WTC11 (cell line): Measurements from ENCODE around the gene OPCML. TPM values are rescaled to one million over a fixed set of nuclear protein-coding genes. Genes with fewer than 3 reads are reported as not detected.

Source experiments
- ATAC-seq: fragments of 200-7000 bp; cut with Tn5 transposase; 2 replicates; pipeline ENCODE4 v1.10.0; 2021; ENCODE audit warnings: mild to moderate bottlenecking, moderate library complexity
- CTCF ChIA-PET: fragments of 300-600 bp; sonication (Branson Sonifier 250); formaldehyde crosslinking; loops from one replicate; lab custom pipeline; 2021; ENCODE audit warnings: antibody characterized with exemption; lab: Charles Lee
- POLR2A ChIA-PET: fragments of 350-600 bp; sonication (Branson Sonifier 250); formaldehyde crosslinking; loops from one replicate; lab custom pipeline; 2021; ENCODE audit warnings: antibody characterized with exemption; lab: Charles Lee
- DNase-seq: peaks from one replicate; pipeline ENCODE4 v3.0.0; 2021; ENCODE audit warnings: low spot score
- H3K27ac Mint-ChIP-seq: 2 replicates; pipeline ENCODE4 v1.8.0; 2021; ENCODE audit warnings: mixed read lengths
- H3K27me3 Mint-ChIP-seq: 2 replicates; pipeline ENCODE4 v1.8.0; 2021; ENCODE audit warnings: low read depth, mild to moderate bottlenecking, moderate library complexity, mixed read lengths
- H3K36me3 Mint-ChIP-seq: 2 replicates; pipeline ENCODE4 v1.8.0; 2021; ENCODE audit warnings: mixed read lengths
- H3K4me1 Mint-ChIP-seq: 2 replicates; pipeline ENCODE4 v1.8.0; 2022; ENCODE audit warnings: mixed read lengths
- H3K4me3 Mint-ChIP-seq: 2 replicates; pipeline ENCODE4 v1.8.0; 2021; ENCODE audit warnings: mild to moderate bottlenecking, moderate library complexity, mixed read lengths
- H3K9me3 Mint-ChIP-seq: 2 replicates; pipeline ENCODE4 v1.8.0; 2021; ENCODE audit warnings: mixed read lengths
- ATF1 ChIP-seq: sonication (generic); formaldehyde crosslinking; IDR thresholded peaks from 2 replicates; pipeline ENCODE4 v1.8.1; 2023; ENCODE audit warnings: mild to moderate bottlenecking, moderate library complexity, missing genetic modification reagents
- FOXJ3 ChIP-seq: sonication (generic); formaldehyde crosslinking; IDR thresholded peaks from 2 replicates; pipeline ENCODE4 v1.9.0; 2021; ENCODE audit warnings: missing genetic modification reagents, mild to moderate bottlenecking, borderline replicate concordance
- FOXK1 ChIP-seq: sonication (generic); formaldehyde crosslinking; IDR thresholded peaks from 2 replicates; pipeline ENCODE4 v1.8.0; 2022; ENCODE audit warnings: mild to moderate bottlenecking, moderate library complexity, missing genetic modification reagents
- HMGA2 ChIP-seq: fragments of 250-450 bp; sonication (Bioruptor Pico); IDR thresholded peaks from 2 replicates; pipeline ENCODE4 v1.4.0; 2021; ENCODE audit warnings: mild to moderate bottlenecking, moderate library complexity
- JUN ChIP-seq: sonication (generic); formaldehyde crosslinking; IDR thresholded peaks from 2 replicates; pipeline ENCODE4 v1.8.0; 2023; ENCODE audit warnings: mild to moderate bottlenecking, missing genetic modification reagents
- MYBL2 ChIP-seq: sonication (generic); formaldehyde crosslinking; IDR thresholded peaks from 2 replicates; pipeline ENCODE4 v1.8.1; 2023; ENCODE audit warnings: mild to moderate bottlenecking, moderate library complexity, missing genetic modification reagents
- NFYB ChIP-seq: sonication (generic); formaldehyde crosslinking; conservative IDR thresholded peaks from 2 replicates; pipeline ENCODE4 v1.8.0; 2022; ENCODE audit warnings: low read depth, missing genetic modification reagents
- NR1H2 ChIP-seq: sonication (generic); formaldehyde crosslinking; IDR thresholded peaks from 2 replicates; pipeline ENCODE4 v1.9.0; 2021; ENCODE audit warnings: mild to moderate bottlenecking, moderate library complexity, missing genetic modification reagents
- RELA ChIP-seq: sonication (generic); formaldehyde crosslinking; IDR thresholded peaks from 2 replicates; pipeline ENCODE4 v1.8.1; 2022; ENCODE audit warnings: missing genetic modification reagents, mild to moderate bottlenecking, borderline replicate concordance
- SMAD3 ChIP-seq: sonication (generic); formaldehyde crosslinking; IDR thresholded peaks from 2 replicates; pipeline ENCODE4 v1.8.0; 2022; ENCODE audit warnings: missing genetic modification reagents, mild to moderate bottlenecking, borderline replicate concordance
- SMAD4 ChIP-seq: sonication (generic); formaldehyde crosslinking; IDR thresholded peaks from 2 replicates; pipeline ENCODE4 v1.8.0; 2022; ENCODE audit warnings: mild to moderate bottlenecking, missing genetic modification reagents
- SOX15 ChIP-seq: fragments of 250-450 bp; sonication (Bioruptor Pico); IDR thresholded peaks from 2 replicates; pipeline ENCODE4 v1.9.0; 2021; ENCODE audit warnings: mild to moderate bottlenecking
- ZNF138 ChIP-seq: sonication (generic); formaldehyde crosslinking; conservative IDR thresholded peaks from 2 replicates; pipeline ENCODE4 v1.8.1; 2022; ENCODE audit warnings: mild to moderate bottlenecking, moderate library complexity, missing genetic modification reagents
- ZNF263 ChIP-seq: sonication (generic); formaldehyde crosslinking; IDR thresholded peaks from 2 replicates; pipeline ENCODE4 v1.8.1; 2022; ENCODE audit warnings: low read depth, mild to moderate bottlenecking, moderate library complexity, missing genetic modification reagents
- ZNF396 ChIP-seq: fragments of 250-450 bp; sonication (Bioruptor Pico); IDR thresholded peaks from 2 replicates; pipeline ENCODE4 v1.8.0; 2021; ENCODE audit warnings: mild to moderate bottlenecking, moderate library complexity, borderline replicate concordance
- ZNF671 ChIP-seq: fragments of 250-450 bp; sonication (Bioruptor Pico); IDR thresholded peaks from 2 replicates; pipeline ENCODE4 v1.8.0; 2021; ENCODE audit warnings: mild to moderate bottlenecking
- total RNA-seq: library from RNA; stranded (reverse); gene quantifications from 3 replicates; pipeline ENCODE4 v1.2.3, GENCODE V29; 2021
- TF ChIP-seq, protein P1 (sequence below): sonication (generic); formaldehyde crosslinking; IDR thresholded peaks from 2 replicates; pipeline ENCODE4 v1.8.1; 2022; ENCODE audit warnings: missing genetic modification reagents, borderline replicate concordance
- TF ChIP-seq, protein P2 (sequence below): fragments of 250-450 bp; sonication (Bioruptor Pico); IDR thresholded peaks from 2 replicates; pipeline ENCODE4 v1.8.0; 2021; ENCODE audit warnings: mild to moderate bottlenecking
- TF ChIP-seq, protein P3 (sequence below): sonication (generic); formaldehyde crosslinking; IDR thresholded peaks from 2 replicates; pipeline ENCODE4 v1.8.1; 2023; ENCODE audit warnings: mild to moderate bottlenecking, missing genetic modification reagents, borderline replicate concordance
- TF ChIP-seq, protein P4 (sequence below): sonication (generic); formaldehyde crosslinking; IDR thresholded peaks from 2 replicates; pipeline ENCODE4 v1.8.1; 2022; ENCODE audit warnings: mild to moderate bottlenecking, moderate library complexity, missing genetic modification reagents
- TF ChIP-seq, protein P5 (sequence below): sonication (generic); formaldehyde crosslinking; IDR thresholded peaks from 2 replicates; pipeline ENCODE4 v1.8.0; 2022; ENCODE audit warnings: mild to moderate bottlenecking, missing genetic modification reagents
- TF ChIP-seq, protein P6 (sequence below): sonication (generic); formaldehyde crosslinking; IDR thresholded peaks from 2 replicates; pipeline ENCODE4 v1.8.1; 2023; ENCODE audit warnings: mild to moderate bottlenecking, missing genetic modification reagents, moderate library complexity

Gene OPCML
- total RNA-seq, 1 experiment from 2014 or later = 1.5 TPM

DNA sequence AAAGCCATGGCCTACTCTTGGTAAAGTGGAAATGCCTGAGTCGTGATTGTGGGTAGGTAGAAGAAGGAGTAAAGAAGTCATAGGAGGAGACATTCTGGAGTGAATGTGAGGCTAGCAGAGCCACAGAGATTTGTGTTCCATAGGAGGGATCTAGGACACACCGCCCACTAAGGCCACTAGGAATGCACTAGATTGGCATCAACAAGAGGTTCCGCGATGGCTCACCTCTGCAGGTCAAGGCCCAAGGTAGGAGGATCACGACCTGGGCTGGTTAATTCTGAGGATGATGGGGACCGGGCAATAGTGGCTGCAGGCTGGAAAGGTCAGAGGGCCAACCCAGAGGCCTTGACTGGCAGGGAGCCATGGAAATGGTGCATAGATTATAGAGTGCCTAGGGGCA, 48.8 kb upstream of the OPCML start (continued):
- TF ChIP-seq, protein P1, sequence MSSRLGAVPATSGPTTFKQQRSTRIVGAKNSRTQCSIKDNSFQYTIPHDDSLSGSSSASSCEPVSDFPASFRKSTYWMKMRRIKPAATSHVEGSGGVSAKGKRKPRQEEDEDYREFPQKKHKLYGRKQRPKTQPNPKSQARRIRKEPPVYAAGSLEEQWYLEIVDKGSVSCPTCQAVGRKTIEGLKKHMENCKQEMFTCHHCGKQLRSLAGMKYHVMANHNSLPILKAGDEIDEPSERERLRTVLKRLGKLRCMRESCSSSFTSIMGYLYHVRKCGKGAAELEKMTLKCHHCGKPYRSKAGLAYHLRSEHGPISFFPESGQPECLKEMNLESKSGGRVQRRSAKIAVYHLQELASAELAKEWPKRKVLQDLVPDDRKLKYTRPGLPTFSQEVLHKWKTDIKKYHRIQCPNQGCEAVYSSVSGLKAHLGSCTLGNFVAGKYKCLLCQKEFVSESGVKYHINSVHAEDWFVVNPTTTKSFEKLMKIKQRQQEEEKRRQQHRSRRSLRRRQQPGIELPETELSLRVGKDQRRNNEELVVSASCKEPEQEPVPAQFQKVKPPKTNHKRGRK (CRISPR knock-in tag) = no peak
- TF ChIP-seq JUN (CRISPR knock-in tag) = no peak
- TF ChIP-seq, all 79 proteins: peak for 0

DNA sequence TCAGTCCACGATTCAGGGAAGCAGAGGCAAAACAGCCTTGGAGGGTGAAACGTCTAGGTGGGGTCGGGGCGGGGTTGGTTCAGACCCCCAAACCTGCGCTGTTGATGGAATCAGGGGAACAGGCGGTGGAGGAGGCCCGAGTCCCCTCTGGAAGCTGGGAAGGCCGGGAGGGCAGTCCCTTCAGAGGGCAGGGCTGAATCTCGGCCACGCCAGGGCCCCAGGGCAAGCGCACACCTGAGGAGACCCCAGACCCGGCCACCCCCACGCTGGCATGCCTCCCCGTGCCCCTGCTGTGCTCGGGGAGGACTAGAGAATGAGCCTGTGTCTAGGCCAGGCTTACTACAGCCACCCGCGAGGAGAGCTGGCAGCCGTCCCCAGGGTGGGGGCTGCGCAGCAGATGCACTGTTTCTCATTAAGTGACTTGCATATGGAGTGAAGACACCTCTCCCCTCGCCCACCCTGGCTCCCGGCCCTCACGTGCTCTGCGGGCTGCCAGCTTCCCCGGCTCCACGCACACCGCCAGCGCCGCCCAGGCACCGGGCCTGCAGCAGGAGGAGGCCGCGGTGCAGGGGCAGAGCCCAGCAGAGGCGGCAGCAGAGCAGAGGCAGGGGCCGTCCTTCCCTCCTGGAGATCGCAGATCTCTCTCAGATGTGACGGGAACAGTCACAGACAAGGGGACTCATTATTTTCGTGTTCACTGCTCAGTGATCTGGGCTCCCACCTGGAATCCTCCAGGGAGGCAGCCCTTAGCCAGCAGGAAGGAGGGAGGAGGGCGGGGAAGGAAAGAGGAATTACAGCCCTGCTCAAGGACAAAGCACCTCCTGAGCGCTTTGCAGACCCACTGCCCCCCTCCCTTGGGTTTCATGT, 47.1 kb upstream of the OPCML start:
- H3K9me3 Mint-ChIP-seq = no peaks in the 10 kb centered on the region
- POLR2A ChIA-PET = no interaction called here
- DNase-seq (peak; percentile 49), ATAC-seq (peak; percentile 82)
- no peaks in the 10 kb centered on the region for H3K36me3 Mint-ChIP-seq
- peaks cover 34% of the 10 kb centered on the region for H3K4me1 Mint-ChIP-seq
- H3K27me3 Mint-ChIP-seq = no peaks in the 10 kb centered on the region; the same call in 1 of the 2 replicates
- CTCF ChIA-PET = interaction anchor here (0.7 to 1.3 kb wide), 4 partner anchors 17 to 255 kb away, joined by 3 to 4 read pairs (median 4); no protein-coding TSS in a partner anchor
- no peak overlapping the region for H3K4me3 Mint-ChIP-seq
- no peak overlapping the region for H3K27ac Mint-ChIP-seq
- TF ChIP-seq SMAD4 (CRISPR knock-in tag) = no peak
- no peak for TF ChIP-seq MYBL2 (CRISPR knock-in tag)
- no peak for TF ChIP-seq SMAD3 (CRISPR knock-in tag)
- TF ChIP-seq FOXK1 (CRISPR knock-in tag) = no peak
- no peak for TF ChIP-seq RELA (CRISPR knock-in tag)
- no peak for TF ChIP-seq SOX15 (CRISPR knock-in tag)
- TF ChIP-seq ZNF671 (CRISPR knock-in tag) = no peak
- TF ChIP-seq, protein P2, sequence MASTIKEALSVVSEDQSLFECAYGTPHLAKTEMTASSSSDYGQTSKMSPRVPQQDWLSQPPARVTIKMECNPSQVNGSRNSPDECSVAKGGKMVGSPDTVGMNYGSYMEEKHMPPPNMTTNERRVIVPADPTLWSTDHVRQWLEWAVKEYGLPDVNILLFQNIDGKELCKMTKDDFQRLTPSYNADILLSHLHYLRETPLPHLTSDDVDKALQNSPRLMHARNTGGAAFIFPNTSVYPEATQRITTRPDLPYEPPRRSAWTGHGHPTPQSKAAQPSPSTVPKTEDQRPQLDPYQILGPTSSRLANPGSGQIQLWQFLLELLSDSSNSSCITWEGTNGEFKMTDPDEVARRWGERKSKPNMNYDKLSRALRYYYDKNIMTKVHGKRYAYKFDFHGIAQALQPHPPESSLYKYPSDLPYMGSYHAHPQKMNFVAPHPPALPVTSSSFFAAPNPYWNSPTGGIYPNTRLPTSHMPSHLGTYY (CRISPR knock-in tag) = no peak
- no peak for TF ChIP-seq NR1H2 (CRISPR knock-in tag)
- TF ChIP-seq ATF1 (CRISPR knock-in tag) = no peak
- TF ChIP-seq FOXJ3 (CRISPR knock-in tag) = no peak
- TF ChIP-seq, protein P3, sequence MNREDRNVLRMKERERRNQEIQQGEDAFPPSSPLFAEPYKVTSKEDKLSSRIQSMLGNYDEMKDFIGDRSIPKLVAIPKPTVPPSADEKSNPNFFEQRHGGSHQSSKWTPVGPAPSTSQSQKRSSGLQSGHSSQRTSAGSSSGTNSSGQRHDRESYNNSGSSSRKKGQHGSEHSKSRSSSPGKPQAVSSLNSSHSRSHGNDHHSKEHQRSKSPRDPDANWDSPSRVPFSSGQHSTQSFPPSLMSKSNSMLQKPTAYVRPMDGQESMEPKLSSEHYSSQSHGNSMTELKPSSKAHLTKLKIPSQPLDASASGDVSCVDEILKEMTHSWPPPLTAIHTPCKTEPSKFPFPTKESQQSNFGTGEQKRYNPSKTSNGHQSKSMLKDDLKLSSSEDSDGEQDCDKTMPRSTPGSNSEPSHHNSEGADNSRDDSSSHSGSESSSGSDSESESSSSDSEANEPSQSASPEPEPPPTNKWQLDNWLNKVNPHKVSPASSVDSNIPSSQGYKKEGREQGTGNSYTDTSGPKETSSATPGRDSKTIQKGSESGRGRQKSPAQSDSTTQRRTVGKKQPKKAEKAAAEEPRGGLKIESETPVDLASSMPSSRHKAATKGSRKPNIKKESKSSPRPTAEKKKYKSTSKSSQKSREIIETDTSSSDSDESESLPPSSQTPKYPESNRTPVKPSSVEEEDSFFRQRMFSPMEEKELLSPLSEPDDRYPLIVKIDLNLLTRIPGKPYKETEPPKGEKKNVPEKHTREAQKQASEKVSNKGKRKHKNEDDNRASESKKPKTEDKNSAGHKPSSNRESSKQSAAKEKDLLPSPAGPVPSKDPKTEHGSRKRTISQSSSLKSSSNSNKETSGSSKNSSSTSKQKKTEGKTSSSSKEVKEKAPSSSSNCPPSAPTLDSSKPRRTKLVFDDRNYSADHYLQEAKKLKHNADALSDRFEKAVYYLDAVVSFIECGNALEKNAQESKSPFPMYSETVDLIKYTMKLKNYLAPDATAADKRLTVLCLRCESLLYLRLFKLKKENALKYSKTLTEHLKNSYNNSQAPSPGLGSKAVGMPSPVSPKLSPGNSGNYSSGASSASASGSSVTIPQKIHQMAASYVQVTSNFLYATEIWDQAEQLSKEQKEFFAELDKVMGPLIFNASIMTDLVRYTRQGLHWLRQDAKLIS = no peak
- TF ChIP-seq ZNF263 (CRISPR knock-in tag) = 0 out of 2 replicates have a peak, but pooled peaks have one; percentile 11
- TF ChIP-seq ZNF138 (CRISPR knock-in tag) = 0 out of 2 replicates have a peak, but pooled peaks have one; percentile 49
- TF ChIP-seq, protein P4, sequence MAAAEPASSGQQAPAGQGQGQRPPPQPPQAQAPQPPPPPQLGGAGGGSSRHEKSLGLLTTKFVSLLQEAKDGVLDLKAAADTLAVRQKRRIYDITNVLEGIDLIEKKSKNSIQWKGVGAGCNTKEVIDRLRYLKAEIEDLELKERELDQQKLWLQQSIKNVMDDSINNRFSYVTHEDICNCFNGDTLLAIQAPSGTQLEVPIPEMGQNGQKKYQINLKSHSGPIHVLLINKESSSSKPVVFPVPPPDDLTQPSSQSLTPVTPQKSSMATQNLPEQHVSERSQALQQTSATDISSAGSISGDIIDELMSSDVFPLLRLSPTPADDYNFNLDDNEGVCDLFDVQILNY (CRISPR knock-in tag) = no peak
- no peak for TF ChIP-seq NFYB
- TF ChIP-seq, protein P5, sequence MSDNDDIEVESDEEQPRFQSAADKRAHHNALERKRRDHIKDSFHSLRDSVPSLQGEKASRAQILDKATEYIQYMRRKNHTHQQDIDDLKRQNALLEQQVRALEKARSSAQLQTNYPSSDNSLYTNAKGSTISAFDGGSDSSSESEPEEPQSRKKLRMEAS (CRISPR knock-in tag) = peak; percentile 85
- no peak for TF ChIP-seq ZNF396 (CRISPR knock-in tag)
- TF ChIP-seq HMGA2 (CRISPR knock-in tag) = no peak
- TF ChIP-seq, protein P1 (CRISPR knock-in tag) = no peak
- TF ChIP-seq, protein P6, sequence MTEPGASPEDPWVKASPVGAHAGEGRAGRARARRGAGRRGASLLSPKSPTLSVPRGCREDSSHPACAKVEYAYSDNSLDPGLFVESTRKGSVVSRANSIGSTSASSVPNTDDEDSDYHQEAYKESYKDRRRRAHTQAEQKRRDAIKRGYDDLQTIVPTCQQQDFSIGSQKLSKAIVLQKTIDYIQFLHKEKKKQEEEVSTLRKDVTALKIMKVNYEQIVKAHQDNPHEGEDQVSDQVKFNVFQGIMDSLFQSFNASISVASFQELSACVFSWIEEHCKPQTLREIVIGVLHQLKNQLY (CRISPR knock-in tag) = no peak
